H1 (cell line): Measurements from ENCODE around the gene GJA5. TPM values are rescaled to one million over a fixed set of nuclear protein-coding genes. Genes with fewer than 3 reads are reported as not detected.
"Not testable (repeated sequence)": the region's sequence is repeated elsewhere in the genome, so short reads cannot be mapped to it uniquely, and the experiment has no call there.

Experiments used
- CTCF ChIA-PET: fragments of 300-600 bp; sonication (Branson Sonifier 250); formaldehyde crosslinking; loops from one replicate; lab custom pipeline; 2021; ENCODE audit not compliant: partially characterized antibody; lab: Charles Lee
- POLR2A ChIA-PET: fragments of 300-600 bp; sonication (Branson Sonifier 250); formaldehyde crosslinking; loops from one replicate; lab custom pipeline; 2021; ENCODE audit warnings: inconsistent platforms; ENCODE audit not compliant: partially characterized antibody; lab: Charles Lee
- DNase-seq, 2 experiments: peaks; one replicate each; pipeline versions ENCODE4 v3.0.0 to v3.0.0-alpha.2; 2010 to 2022; ENCODE audit warnings: low spot score in 2 of 2, low read depth in 1 of 2, mixed read lengths in 1 of 2
- FAIRE-seq: peaks from 2 replicates; lab custom pipeline; 2011; peaks lifted over from hg19 to GRCh38; lab: Jason Lieb, UNC
- H2AFZ ChIP-seq: 2 replicates; pipeline ENCODE4 v1.8.1; 2012; ENCODE audit warnings: low read length, inconsistent platforms
- H2AK5ac ChIP-seq: 2 replicates; pipeline ENCODE4 v1.6.1; 2013; ENCODE audit warnings: low read depth, low read length
- H2BK120ac ChIP-seq: replicated peaks from 2 replicates; pipeline ENCODE3; 2013; ENCODE audit warnings: low read depth, low read length, inconsistent platforms
- H2BK12ac ChIP-seq: 2 replicates; pipeline ENCODE4 v1.6.1; 2013; ENCODE audit warnings: low read depth, low read length
- H2BK15ac ChIP-seq: 2 replicates; pipeline ENCODE4 v1.6.1; 2013; ENCODE audit warnings: low read length
- H2BK20ac ChIP-seq: 2 replicates; pipeline ENCODE4 v1.6.1; 2013; ENCODE audit warnings: low read length
- H2BK5ac ChIP-seq: 2 replicates; pipeline ENCODE4 v1.6.1; 2013; ENCODE audit warnings: low read depth, low read length
- H3K14ac ChIP-seq: 2 replicates; pipeline ENCODE4 v1.6.1; 2013; ENCODE audit warnings: inconsistent platforms; ENCODE audit not compliant: insufficient read length
- H3K18ac ChIP-seq: 2 replicates; pipeline ENCODE4 v1.6.1; 2013; ENCODE audit warnings: low read length; ENCODE audit errors: extremely low read depth
- H3K23ac ChIP-seq: 2 replicates; pipeline ENCODE4 v1.6.1; 2013; ENCODE audit warnings: inconsistent platforms; ENCODE audit not compliant: insufficient read length
- H3K23me2 ChIP-seq: 2 replicates; pipeline ENCODE4 v1.6.1; 2013; ENCODE audit warnings: low read depth, low read length
- H3K27ac ChIP-seq: 2 replicates; pipeline ENCODE4 v1.6.1; 2011; ENCODE audit warnings: low read depth, low read length, inconsistent platforms
- H3K27me3 ChIP-seq, 4 experiments: replicated peaks in 1 of 4; 1 replicate in 1 of 4; 2 replicates in 3 of 4; pipeline versions ENCODE4 v1.6.1 to v1.8.1; 2011 to 2013; ENCODE audit warnings: low read length in 3 of 4, mild to moderate bottlenecking in 3 of 4, inconsistent platforms in 2 of 4, mixed read lengths in 2 of 4, moderate library complexity in 1 of 4; ENCODE audit not compliant: control insufficient read depth in 3 of 4, insufficient read depth in 3 of 4; ENCODE audit errors: extremely low read depth in 1 of 4
- H3K36me3 ChIP-seq, 4 experiments: 2 replicates each; pipeline versions ENCODE4 v1.6.1 to v1.8.1; 2011 to 2013; ENCODE audit warnings: mild to moderate bottlenecking in 4 of 4, low read length in 3 of 4, moderate library complexity in 2 of 4, control low read depth in 1 of 4, inconsistent platforms in 1 of 4; ENCODE audit not compliant: insufficient read depth in 4 of 4, control insufficient read depth in 2 of 4
- H3K4ac ChIP-seq: replicated peaks from 2 replicates; pipeline ENCODE3; 2013; ENCODE audit warnings: low read length, low read depth, mixed read lengths, inconsistent platforms; ENCODE audit not compliant: insufficient read length
- H3K4me1 ChIP-seq, 4 experiments: replicated peaks in 1 of 4; 1 replicate in 1 of 4; 2 replicates in 3 of 4; pipeline versions ENCODE4 v1.6.1 to v1.8.1; 2011 to 2013; ENCODE audit warnings: low read length in 3 of 4, inconsistent platforms in 2 of 4, mixed read lengths in 1 of 4; ENCODE audit not compliant: insufficient read depth in 4 of 4, control insufficient read depth in 3 of 4
- H3K4me2 ChIP-seq, 2 experiments: 2 replicates each; pipeline versions ENCODE4 v1.6.1 to v1.8.1; 2011 to 2013; ENCODE audit warnings: low read depth in 2 of 2, low read length in 2 of 2, control low read depth in 1 of 2, inconsistent platforms in 1 of 2, mild to moderate bottlenecking in 1 of 2; ENCODE audit not compliant: insufficient read depth in 1 of 2
- H3K4me3 ChIP-seq, 4 experiments: fragments of 200-600, 300-600 bp in 1 of 4; sonication (generic), shearing (Covaris generic), sonication (Bioruptor Twin) in 1 of 4; 2 replicates each; pipeline versions ENCODE4 v1.5.1 to v1.8.1; 2011 to 2016; ENCODE audit warnings: low read length in 4 of 4, low read depth in 3 of 4, control low read depth in 2 of 4, inconsistent platforms in 2 of 4, mild to moderate bottlenecking in 2 of 4, mixed read lengths in 1 of 4, moderate library complexity in 1 of 4; ENCODE audit not compliant: insufficient read depth in 2 of 4; ENCODE audit errors: extremely low read depth in 1 of 4
- H3K56ac ChIP-seq: replicated peaks from 2 replicates; pipeline ENCODE3; 2013; ENCODE audit warnings: low read depth, mild to moderate bottlenecking, mixed read lengths, low read length, inconsistent platforms; ENCODE audit not compliant: insufficient read length
- H3K79me1 ChIP-seq: 2 replicates; pipeline ENCODE4 v1.6.1; 2013; ENCODE audit warnings: low read depth, low read length, control low read depth
- H3K79me2 ChIP-seq, 2 experiments: 2 replicates each; pipeline versions ENCODE4 v1.6.1 to v1.8.1; 2012 to 2013; ENCODE audit warnings: low read length in 2 of 2, mild to moderate bottlenecking in 2 of 2, inconsistent platforms in 1 of 2; ENCODE audit not compliant: insufficient read depth in 2 of 2, control insufficient read depth in 1 of 2
- H3K9ac ChIP-seq, 4 experiments: replicated peaks in 1 of 4; 1 replicate in 1 of 4; 2 replicates in 3 of 4; pipeline versions ENCODE4 v1.6.1 to v1.8.1; 2011 to 2013; ENCODE audit warnings: low read depth in 3 of 4, low read length in 3 of 4, control low read depth in 2 of 4, mild to moderate bottlenecking in 2 of 4, moderate library complexity in 2 of 4, inconsistent platforms in 1 of 4; ENCODE audit errors: extremely low read depth in 1 of 4
- H3K9me3 ChIP-seq, 2 experiments: 2 replicates each; pipeline versions ENCODE4 v1.6.1 to v1.8.1; 2012 to 2013; ENCODE audit warnings: mild to moderate bottlenecking in 2 of 2, moderate library complexity in 2 of 2, control low read depth in 1 of 2, inconsistent platforms in 1 of 2, low read depth in 1 of 2, low read length in 1 of 2, mixed read lengths in 1 of 2; ENCODE audit not compliant: insufficient read depth in 2 of 2
- H4K20me1 ChIP-seq, 2 experiments: replicated peaks in 1 of 2; 2 replicates each; pipeline versions ENCODE3 to v1.8.1; 2011 to 2013; ENCODE audit warnings: inconsistent platforms in 2 of 2, low read length in 2 of 2, mild to moderate bottlenecking in 1 of 2; ENCODE audit not compliant: insufficient read depth in 2 of 2, control insufficient read depth in 1 of 2
- H4K5ac ChIP-seq: 2 replicates; pipeline ENCODE4 v1.6.1; 2013; ENCODE audit warnings: low read length, low read depth, mixed read lengths, inconsistent platforms; ENCODE audit not compliant: insufficient read length
- H4K8ac ChIP-seq: 2 replicates; pipeline ENCODE4 v1.8.0; 2013; ENCODE audit warnings: mild to moderate bottlenecking, moderate library complexity, low read length, inconsistent platforms; ENCODE audit not compliant: insufficient read depth; ENCODE audit errors: extremely low read depth
- H4K91ac ChIP-seq: replicated peaks from 2 replicates; pipeline ENCODE3; 2013; ENCODE audit warnings: low read length, mixed read lengths, inconsistent platforms; ENCODE audit not compliant: insufficient read length
- whole genome bisulfite sequencing, 2 experiments: shearing (Covaris generic) in 1 of 2; methylation state at CpG; one replicate each; pipeline versions ENCODE4 v1.1.6 to v1.1.7; 2013 to 2015; ENCODE audit warnings: low lambda C conversion rate in 2 of 2, mixed read lengths in 2 of 2, inconsistent platforms in 1 of 2, low coverage in 1 of 2, missing lambda C conversion rate in 1 of 2; ENCODE audit not compliant: insufficient replicate concordance in 2 of 2, insufficient coverage in 1 of 2, insufficient read length in 1 of 2; ENCODE audit errors: extremely low coverage in 1 of 2, missing lambda C conversion rate in 1 of 2; 5-methylcytosine and 5-hydroxymethylcytosine counted together
- polyA plus RNA-seq, 7 experiments: library from polyadenylated mRNA; depleted of rRNA in 3 of 7; stranded (reverse) in 5 of 7; unstranded in 2 of 7; fragments of >200 nt in 5 of 7; fragments of 200-250 nt in 2 of 7; gene quantifications; 1 replicate in 5 of 7; 2 replicates in 1 of 7; 4 replicates in 1 of 7; pipeline versions ENCODE4 v1.2.1 to v1.2.3, GENCODE V29; 2011 to 2013; ENCODE audit warnings: missing spikeins in 2 of 7, mixed read lengths in 2 of 7
- total RNA-seq: library from RNA; stranded (reverse); fragmentation: NEBNext Ultra II Directional; extraction: Animal tissue kit (Norgen Biotek cat#: 25700); gene quantifications from 2 replicates; pipeline ENCODE4 v1.2.1, GENCODE V29; 2021

GJA5 gene
- total and polyA plus RNA-seq, 2 of the 8 experiments (the other 6 are each of a cell fraction or from before 2014, with no cell fraction given), result 1.2 to 2.7 TPM

DNA sequence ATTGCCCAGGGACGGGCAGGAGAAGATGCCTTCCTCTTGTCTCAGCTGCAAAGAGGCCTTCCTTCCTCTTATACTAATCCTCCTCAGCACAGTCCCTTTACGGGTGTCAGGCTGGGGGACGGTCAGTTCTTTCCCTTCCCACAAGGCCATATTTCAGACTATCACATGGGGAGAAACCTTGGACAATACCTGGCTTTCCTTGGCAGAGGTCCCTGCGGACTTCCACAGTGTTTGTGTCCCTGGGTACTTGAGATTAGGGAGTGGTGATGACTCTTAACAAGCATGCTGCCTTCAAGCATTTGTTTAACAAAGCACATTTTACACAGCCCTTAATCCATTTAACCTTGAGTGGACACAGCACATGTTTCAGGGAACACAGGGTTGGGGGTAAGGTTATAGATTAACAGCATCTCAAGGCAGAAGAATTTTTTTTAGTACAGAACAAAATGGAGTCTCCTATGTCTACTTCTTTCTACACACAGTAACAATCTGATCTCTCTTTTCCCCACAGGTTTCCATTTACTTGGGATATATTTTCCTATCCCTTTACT is 26.0 kb downstream of the GJA5 start:
- CTCF ChIA-PET, H3K36me3 ChIP-seq, H2BK12ac ChIP-seq, H4K20me1 ChIP-seq, H4K91ac ChIP-seq, H3K27ac ChIP-seq, H3K4me3 ChIP-seq, H3K9ac ChIP-seq, DNase-seq, H3K79me2 ChIP-seq, H4K5ac ChIP-seq, H3K9me3 ChIP-seq, H3K14ac ChIP-seq, H3K4me2 ChIP-seq, H3K4ac ChIP-seq, H3K56ac ChIP-seq, H3K79me1 ChIP-seq, H2BK15ac ChIP-seq, H2AK5ac ChIP-seq, H3K23me2 ChIP-seq, H3K27me3 ChIP-seq, FAIRE-seq, H3K23ac ChIP-seq, H3K4me1 ChIP-seq, H4K8ac ChIP-seq, H2BK5ac ChIP-seq, H2BK120ac ChIP-seq, H2BK20ac ChIP-seq, H3K18ac ChIP-seq, POLR2A ChIA-PET: not testable (repeated sequence)
- WGBS, 2 experiments, result 67% methylated on average over 4 of the region's 4 CpGs; no CpG with 5 or more reads in 1 of the 2 experiments
- peak overlapping the region; percentile 17; the same call in 1 of the 2 replicates for H2AFZ ChIP-seq
